GM21447 (cell line): ENCODE results near the gene CRLF1.

Source experiments
- ATAC-seq: cut with Tn5 transposase; IDR thresholded peaks from one replicate; pipeline ENCODE4 v1.9.1; 2021; ENCODE audit not compliant: unreplicated experiment

CRLF1 gene

DNA sequence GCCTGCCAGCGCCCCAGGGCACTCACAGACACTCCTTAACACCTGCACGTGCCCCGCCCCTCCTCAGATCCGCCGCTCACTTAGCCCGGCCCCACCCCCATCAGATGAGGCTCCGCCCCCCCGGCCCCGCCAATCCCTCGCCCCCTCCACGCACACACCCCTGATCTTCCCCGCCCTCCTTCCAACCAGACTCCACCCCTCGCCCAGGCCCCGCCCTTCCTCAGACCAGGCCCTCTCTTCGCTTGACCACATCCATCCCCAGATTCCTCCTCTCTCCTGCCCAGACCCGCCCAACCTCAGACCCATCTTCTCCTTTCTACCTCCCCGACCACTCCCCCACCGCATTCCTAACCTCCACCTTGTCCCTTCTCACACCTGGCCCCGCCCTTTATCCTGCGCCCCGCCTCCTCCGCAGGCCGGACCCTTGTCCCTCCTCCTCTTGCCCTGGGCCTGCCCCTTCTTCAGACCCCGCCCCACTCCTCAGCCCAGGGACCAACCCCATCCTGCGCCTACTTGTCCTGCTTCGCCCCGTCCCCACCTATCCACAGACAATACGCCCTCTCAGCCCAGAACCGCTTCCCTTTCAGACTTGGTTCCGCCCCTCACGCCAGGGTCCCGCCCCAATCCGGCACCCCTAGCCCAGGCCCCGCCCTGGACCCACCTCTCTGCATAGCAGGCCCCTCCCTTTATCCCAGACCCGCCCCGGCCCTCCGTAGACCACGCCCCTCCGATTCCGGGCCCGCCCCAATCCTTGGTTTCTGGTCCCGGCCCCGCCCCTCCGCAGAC, 29.8 kb upstream of the CRLF1 start:
- ATAC-seq = peak; percentile 85

DNA sequence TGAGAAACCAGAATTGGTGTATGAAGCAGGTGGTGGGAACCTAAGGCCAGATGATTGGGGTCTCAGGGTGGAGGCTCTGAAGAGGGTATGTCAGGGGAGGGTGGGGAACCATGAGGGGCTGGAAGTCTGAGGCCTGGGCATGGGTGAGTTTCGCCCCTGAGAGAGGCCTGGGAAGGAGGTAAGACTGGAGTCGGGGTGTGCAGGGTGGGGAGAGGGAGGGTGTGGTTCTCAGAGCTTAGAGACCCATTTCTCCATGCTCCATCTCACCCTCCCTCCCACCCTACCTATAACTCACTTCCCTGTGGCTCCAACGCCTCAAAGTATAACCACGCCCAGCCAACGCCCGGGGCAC, 29.2 kb upstream of the CRLF1 start:
- no peak for ATAC-seq

DNA sequence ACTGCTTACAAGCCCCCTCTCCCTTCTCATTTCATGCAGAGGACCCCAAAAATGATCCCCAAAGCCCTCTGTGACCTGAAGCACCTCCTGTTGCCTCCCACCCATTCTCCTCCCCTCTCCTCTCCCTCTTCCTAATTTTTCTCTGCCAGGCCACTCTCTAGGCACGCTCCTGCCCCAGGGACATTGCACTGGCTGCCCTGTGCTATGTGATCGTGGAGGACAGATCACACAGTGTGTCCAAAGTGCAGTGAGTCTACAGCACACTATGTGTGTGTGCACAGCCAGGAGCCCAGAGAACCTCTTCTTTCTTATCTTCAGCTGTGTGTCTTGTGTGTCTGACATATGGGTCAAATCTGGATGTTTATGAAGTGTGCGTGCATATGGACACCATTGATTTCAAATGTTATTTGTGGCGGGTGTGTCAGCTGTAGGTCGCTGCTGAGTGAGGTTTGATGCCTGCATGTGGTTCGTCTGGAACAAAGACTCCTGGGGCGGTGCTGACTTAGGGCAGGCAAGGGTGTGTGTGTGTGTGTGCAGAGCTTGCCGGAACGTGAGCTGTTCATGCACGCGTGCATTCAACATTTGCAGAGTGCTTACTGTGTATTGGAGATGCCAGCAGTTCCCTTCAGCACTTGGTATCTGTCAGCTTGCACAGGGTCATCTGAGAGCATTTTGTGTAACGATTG, 28.2 kb upstream of the CRLF1 start:
- no peak for ATAC-seq

DNA sequence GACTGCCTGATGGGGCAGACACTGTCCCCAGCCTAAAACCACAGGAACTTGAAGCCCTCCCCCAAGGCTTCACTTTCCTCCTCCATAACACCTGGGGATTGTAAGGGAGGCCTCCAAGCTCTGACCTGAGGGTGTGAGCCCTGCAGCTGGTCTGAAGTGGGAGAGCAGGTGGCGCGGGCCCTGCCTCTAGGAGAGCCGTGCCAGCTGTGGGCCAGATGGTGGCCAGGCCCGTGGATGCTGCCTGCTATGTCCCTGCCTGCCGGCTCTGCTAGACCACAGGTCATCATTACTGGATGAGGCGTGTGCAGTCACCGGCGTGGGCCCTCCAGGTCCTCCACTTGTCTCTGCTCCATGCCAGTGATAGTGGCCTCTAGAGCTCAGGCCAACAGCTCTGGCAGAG, 26.7 kb upstream of the CRLF1 start:
- ATAC-seq = no peak

DNA sequence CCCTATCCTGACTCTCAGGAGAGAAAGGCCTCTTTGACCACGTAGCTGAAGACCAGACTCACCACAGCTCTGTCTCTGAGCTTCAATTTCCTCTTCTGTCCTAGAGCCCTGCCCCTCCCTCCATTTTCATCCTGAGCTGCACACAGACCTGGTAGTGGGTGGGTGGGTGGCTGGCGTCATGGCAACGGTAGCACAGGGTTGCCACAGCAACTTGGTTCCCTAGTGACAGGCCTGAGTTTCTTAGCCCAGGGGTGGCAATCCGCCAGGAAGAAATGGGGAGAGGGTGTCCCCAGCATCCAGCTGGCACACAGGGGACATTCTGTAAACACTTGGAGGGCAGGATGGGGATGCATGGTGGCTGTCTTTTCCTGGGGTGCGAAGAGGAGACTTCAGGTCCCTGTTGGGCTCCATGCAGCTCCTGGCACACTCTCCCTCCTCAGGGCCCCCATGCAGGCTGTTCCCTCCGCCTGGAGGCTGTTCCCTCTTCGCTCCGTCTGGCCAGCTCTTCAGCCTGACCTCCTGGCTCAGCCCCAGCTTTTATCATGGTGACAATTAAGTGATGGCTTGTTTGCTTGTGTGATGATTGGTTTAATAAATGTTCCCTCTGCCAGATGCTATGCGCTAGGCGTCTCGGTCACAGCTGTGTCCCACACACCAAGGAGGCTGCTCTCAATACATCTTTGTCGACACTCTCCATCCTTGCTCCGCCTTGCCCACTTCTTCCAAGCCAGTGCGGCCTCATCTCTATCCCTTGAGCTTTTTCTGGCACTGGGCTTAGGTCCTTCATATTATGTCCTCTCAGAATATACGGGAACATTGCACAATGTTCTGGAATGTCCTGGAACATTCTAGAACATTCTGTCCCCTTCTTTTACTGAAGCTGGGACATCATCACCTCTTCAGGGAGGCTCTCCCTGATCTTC, 22.8 kb upstream of the CRLF1 start:
- ATAC-seq = no peak

DNA sequence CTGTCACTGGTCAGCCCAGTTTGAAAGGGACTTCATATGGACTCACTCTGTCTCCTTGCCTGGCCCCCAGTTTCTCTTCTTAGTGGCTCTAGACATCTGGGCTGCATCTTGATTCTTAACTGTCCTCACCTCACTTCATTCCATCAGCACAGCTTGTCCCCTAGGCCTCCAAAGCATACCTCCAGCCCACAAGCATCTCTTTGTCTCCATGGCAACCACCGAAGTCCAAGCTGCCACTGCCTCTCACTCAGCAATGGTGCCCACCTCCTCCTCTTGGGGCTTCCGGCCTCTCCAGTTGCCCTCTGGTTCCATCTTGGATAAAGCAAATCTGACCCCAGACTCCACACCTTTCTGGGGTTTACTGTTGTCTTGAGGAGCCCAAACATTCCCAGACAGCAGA, 20.3 kb upstream of the CRLF1 start:
- ATAC-seq = no peak

- ATAC-seq = no peak
Observed at GRCh38 chr19:18620902-18621301, 14.3 kb upstream of the CRLF1 start.

GRCh38 chr19:18620311-18620710, 13.7 kb upstream of the CRLF1 start:
- no peak for ATAC-seq

- no peak for ATAC-seq
Observed at GRCh38 chr19:18618236-18618635, 11.6 kb upstream of the CRLF1 start.

DNA sequence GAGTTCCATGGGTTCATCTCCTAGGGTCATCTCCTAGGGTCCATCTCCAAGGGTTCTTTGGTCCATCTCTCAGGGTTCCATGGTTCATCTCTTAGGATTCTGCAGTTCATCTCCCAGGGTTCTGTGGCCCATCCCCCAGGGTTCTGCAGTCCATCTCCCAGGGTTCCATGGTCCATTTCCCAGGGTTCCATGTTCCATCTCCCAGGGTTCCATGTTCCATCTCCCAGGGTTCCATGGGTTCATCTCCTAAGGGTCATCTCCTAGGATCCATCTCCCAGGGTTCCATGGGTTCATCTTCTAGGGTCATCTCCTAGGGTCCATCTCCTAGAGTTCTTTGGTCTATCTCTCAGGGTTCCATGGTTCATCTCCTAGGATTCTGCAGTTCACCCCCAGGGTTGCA, 11.0 kb upstream of the CRLF1 start:
- no peak for ATAC-seq

DNA sequence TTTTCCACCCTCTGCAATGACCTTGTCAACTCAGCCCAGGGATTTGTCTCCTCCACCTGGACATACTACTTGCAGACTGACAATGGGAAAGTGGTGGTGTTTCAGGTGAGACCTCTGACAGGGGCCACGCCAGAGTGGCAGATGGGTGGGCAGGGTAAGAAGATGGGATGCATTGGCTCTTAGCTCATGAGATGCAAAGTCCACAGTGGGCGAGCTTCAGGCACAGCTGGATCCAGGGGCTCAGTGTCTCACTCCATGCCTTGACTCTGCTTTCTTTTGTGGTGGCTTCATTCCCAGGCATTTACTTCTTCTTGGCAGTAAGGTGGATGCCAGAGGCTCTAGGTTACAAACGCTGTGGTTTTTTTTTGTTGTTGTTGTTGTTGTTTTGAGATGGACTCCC, 9.4 kb upstream of the CRLF1 start:
- ATAC-seq = no peak

DNA sequence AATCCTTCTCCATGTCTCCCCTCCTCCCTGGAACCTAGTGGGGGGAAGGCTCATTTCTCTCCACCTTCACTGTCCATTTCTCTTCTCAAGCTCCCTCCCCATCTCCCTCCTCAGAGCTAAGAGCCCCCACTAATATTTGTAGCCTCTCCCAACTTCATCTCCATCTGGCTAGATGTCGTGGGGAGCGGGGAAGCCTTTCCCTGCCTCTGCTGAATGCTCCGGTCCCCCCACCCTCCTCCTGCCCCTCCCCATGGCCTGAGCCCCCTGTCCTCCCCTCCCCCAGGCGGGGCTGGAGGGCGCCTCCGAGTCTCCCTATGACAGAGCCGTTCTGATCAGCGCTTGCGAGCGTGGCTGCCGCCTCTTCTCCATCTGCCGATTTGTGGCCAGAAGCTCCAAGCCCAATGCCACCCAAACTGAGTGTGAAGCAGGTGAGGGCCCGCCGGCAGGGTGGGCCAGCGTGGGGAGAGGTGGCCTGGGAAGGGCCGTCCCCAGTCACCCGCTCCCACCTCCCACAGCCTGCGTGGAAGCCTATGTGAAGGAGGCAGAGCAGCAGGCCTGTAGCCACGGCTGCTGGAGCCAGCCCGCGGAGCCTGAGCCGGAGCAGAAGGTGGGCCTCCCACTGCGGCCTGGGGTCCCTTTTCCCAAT, 7.1 kb upstream of the CRLF1 start:
- no peak for ATAC-seq

- ATAC-seq = no peak
Observed at GRCh38 chr19:18612772-18613588, 6.4 kb upstream of the CRLF1 start, which contains the start of gene TMEM59L. TMEM59L (plus strand) TSS chr19:18612870; CDS start chr19:18612959, 89 bp downstream.

GRCh38 chr19:18612051-18612771, 5.6 kb upstream of the CRLF1 start:
- ATAC-seq = no peak

DNA sequence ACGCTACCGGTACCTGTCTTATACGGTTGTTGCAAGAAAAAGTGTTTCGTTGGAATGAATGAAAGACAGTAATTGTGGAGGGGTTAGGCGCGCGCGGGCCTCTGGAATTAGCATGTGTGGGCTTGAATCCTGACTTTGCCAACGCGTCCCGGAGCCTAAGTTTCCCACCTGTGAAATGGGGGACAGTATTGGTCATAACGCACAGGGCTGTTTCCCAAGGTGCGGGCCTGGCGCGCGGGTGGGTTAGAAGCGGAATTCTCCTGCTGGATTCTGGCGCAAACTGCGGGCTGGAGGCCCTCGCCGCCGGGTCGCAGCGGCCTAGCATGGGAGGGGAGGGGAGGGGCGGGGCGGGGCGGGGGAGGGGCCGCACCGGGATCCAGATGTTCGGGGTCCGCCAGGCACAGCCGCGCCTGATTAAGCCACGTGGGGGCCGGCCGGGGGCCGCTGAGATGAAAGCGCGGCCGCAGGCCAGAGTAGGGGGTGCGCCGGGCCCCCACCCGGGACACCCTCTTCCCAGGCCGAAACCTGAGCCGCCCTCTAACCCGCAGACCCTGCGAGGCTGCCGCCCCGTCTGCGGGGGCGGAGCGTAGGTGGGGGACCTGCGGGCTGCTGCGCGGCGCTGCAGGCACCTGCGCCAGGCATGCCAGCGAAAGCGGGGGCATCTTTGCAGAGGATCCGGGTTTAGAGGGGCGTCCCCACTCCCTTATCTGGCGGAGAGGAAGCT, 4.9 kb upstream of the CRLF1 start:
- no peak for ATAC-seq

- no peak for ATAC-seq
Observed at GRCh38 chr19:18610556-18611326, 4.1 kb upstream of the CRLF1 start.

DNA sequence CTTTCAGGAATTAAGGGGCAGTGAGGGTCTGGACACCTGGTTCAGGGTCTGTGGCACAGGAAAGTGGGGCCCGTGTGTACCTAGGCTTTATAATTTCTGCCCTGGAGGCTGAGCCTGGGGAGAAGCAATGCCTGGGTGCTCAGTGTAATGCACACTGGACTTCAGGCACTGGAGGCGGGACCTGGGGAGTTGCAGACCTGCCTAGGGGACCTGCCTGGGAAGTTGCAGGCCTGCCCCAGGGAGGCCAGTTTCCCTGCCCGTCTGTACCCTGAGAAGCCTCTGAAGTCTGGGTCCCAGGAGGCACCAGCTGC, 3.6 kb upstream of the CRLF1 start:
- no peak for ATAC-seq

DNA sequence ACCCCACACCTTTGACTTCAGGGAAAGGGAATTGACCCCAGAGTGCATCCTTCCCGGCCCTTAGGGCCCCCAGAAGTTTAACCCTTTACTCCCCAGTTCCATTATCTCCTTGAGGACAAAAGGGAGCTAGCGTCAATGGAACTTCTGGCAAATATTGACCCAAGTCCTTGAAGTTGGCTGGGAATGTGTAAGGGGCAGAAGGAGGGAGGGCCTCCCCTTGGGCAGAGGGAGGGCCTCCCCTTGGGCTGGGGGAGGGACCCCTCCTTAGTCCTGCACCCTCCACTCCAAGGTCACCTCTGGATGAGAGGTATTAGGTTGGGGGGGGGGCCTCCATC, 3.1 kb upstream of the CRLF1 start:
- no peak for ATAC-seq
